ENCODE measurements around the gene PTGER1.
"Not testable (repeated sequence)": the region's sequence is repeated elsewhere in the genome, so short reads cannot be mapped to it uniquely, and the experiment has no call there.

DNA sequence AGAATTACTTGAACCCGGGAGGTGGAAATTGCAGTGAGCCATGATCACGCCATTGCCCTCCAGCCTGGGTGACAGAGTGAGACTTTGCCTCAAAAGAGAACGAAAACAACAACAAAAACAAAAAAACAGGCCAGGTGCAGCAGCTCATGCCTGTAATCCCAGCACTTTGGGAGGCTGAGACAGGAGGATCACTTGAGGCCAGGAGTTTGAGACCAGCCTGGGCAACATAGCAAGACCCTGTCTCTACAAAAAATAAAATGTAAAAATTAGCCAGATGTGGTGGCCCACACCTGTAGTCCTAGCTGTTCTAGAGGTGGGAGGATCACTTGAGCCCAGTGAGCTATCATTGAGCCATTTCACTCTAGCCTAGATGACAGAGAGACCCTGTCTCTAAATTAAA lies 22.9 kb downstream of the PTGER1 start:
- not testable (repeated sequence) for TF ChIP-seq YY1 (IDR thresholded peaks at IDR 0.05; ENCODE audit: insufficient read depth, insufficient replicate concordance, low read depth, low read length); CBX5 (CRISPR knock-in tag; IDR thresholded peaks at IDR 0.05; ENCODE audit: borderline replicate concordance); ZFP62 (CRISPR knock-in tag; IDR thresholded peaks at IDR 0.05); NCOR1 (IDR thresholded peaks at IDR 0.05; ENCODE audit: borderline replicate concordance, low read length); MNT (IDR thresholded peaks at IDR 0.05); ZSCAN29 (CRISPR knock-in tag; conservative IDR thresholded peaks at IDR 0.05)
- TF ChIP-seq, protein P1, sequence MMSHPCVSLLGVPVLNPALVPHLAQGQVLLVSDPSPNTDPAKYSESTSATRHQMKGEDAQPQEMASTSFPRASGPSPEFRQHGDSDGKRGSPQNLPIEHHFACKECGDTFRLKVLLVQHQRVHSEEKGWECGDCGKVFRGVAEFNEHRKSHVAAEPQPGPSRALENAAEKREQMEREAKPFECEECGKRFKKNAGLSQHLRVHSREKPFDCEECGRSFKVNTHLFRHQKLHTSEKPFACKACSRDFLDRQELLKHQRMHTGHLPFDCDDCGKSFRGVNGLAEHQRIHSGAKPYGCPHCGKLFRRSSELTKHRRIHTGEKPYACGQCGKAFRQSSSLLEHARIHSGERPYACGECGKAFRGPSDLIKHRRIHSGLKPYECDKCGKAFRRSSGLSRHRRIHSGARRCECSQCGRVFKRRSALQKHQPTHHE (CRISPR knock-in tag; IDR thresholded peaks at IDR 0.05; ENCODE audit: borderline replicate concordance) = not testable (repeated sequence)
- TF ChIP-seq, protein P2, sequence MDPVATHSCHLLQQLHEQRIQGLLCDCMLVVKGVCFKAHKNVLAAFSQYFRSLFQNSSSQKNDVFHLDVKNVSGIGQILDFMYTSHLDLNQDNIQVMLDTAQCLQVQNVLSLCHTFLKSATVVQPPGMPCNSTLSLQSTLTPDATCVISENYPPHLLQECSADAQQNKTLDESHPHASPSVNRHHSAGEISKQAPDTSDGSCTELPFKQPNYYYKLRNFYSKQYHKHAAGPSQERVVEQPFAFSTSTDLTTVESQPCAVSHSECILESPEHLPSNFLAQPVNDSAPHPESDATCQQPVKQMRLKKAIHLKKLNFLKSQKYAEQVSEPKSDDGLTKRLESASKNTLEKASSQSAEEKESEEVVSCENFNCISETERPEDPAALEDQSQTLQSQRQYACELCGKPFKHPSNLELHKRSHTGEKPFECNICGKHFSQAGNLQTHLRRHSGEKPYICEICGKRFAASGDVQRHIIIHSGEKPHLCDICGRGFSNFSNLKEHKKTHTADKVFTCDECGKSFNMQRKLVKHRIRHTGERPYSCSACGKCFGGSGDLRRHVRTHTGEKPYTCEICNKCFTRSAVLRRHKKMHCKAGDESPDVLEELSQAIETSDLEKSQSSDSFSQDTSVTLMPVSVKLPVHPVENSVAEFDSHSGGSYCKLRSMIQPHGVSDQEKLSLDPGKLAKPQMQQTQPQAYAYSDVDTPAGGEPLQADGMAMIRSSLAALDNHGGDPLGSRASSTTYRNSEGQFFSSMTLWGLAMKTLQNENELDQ (CRISPR knock-in tag; IDR thresholded peaks at IDR 0.05; ENCODE audit: borderline replicate concordance) = not testable (repeated sequence)
